Activated CD4-positive, alpha-beta memory T cell treated with anti-CD3 and anti-CD28 coated beads for 36 hours (primary cell): ENCODE data around the gene VDR. TPM values are rescaled to one million over a fixed set of nuclear protein-coding genes. Genes with fewer than 3 reads are reported as not detected.

Source experiments
- CTCF ChIA-PET: fragments of 350-600 bp; sonication (Branson Sonifier 250); formaldehyde crosslinking; loops from one replicate; lab custom pipeline; 2021; ENCODE audit warnings: antibody characterized with exemption, inconsistent platforms; lab: Charles Lee
- POLR2A ChIA-PET: fragments of 350-600 bp; sonication (Branson Sonifier 250); formaldehyde crosslinking; loops from one replicate; lab custom pipeline; 2021; ENCODE audit warnings: antibody characterized with exemption; lab: Charles Lee
- DNase-seq: peaks from one replicate; pipeline ENCODE4 v3.0.0-alpha.2; 2020
- H3K27ac Mint-ChIP-seq: one replicate; pipeline ENCODE4 v1.8.0; 2021; ENCODE audit warnings: mixed read lengths
- H3K27me3 Mint-ChIP-seq: one replicate; pipeline ENCODE4 v1.8.0; 2021; ENCODE audit warnings: mixed read lengths
- H3K36me3 Mint-ChIP-seq: one replicate; pipeline ENCODE4 v1.8.0; 2021; ENCODE audit warnings: mixed read lengths
- H3K4me1 Mint-ChIP-seq: one replicate; pipeline ENCODE4 v1.8.0; 2021; ENCODE audit warnings: low read depth, mixed read lengths
- H3K4me3 Mint-ChIP-seq: one replicate; pipeline ENCODE4 v1.8.0; 2021; ENCODE audit warnings: mild to moderate bottlenecking, mixed read lengths
- H3K9me3 Mint-ChIP-seq: one replicate; pipeline ENCODE4 v1.8.0; 2021; ENCODE audit warnings: mixed read lengths
- intact Hi-C: fragments of 100-400 bp; cut with micrococcal nuclease; formaldehyde crosslinking; loops from one replicate; pipeline ENCODE4 v1.15.1; 2023
- total RNA-seq, 2 experiments: library from RNA; stranded (reverse); gene quantifications; one replicate each; pipeline ENCODE4 v1.2.3, GENCODE V29; 2021

Gene VDR
- total RNA-seq, 2 experiments from 2014 or later = 156 TPM

DNA sequence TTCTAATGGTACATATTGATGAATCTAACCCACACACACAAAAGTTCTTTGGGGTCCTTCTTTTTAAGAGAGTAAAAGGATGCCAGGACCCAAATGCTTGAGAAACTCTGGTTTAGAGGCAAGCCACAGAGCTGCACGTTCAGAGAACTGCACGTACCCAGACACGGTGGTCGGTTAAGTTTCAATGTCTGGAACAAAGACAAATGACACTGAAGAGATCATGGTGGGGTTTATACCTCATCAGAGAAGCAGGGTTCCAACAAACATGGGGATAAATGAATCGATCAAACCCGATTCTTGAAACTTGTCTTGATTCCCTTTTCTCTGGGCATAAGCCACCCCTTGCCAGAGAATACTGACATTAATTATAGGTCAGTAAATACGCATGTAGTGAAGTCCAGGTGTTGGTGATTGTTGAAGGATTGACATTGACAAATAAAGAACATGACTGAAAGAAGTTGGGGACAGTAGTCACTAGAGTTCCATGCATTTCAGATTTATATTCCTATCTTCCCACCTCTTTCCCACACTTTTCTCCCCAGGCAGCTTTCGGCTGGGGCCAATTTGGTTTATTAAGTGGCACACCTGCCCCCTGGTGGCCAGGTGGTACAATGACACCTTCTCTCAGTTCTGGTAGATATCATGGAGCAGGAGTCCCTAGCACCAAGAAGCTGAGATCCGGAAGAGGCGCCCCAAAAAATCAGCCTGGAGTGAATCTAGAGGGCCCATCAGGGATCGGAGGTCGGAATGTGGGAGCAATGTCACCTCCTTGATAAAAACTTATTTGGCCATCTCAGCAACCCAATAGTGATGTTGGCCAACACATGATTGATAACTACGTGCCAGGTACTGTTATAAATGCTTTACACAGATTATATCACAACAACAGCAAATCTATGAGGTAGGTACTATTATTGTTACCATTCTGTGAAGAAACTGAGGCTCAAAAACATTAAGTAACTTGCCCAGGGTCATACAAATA, 67.3 kb downstream of the VDR start:
- intact Hi-C loops = loop anchor here (1.0 to 5.0 kb wide), 6 partner anchors 40 to 186 kb away; partner anchors contain the start of gene RAPGEF3
- Mint-ChIP-seq H3K4me1 (peaks cover 59% of the 10 kb centered on the region), H3K36me3 (peaks cover 6% of the 10 kb centered on the region), H3K27me3 (no peaks in the 10 kb centered on the region), H3K9me3 (no peaks in the 10 kb centered on the region), H3K4me3 (no peak overlapping the region), H3K27ac (peak overlapping the region; percentile 68)
- DNase-seq = peak; percentile 76
- ChIA-PET POLR2A (interaction anchor here (1.1 to 6.5 kb wide), 11 partner anchors 10 to 95 kb away, joined by 3 to 70 read pairs (median 7); partner anchors contain the start of gene HDAC7), CTCF (interaction anchor here (0.6 to 17.3 kb wide), 34 partner anchors 8 to 509 kb away, joined by 3 to 795 read pairs (median 10); partner anchors contain the start of genes ENDOU, HDAC7, RAPGEF3 and SLC48A1)

DNA sequence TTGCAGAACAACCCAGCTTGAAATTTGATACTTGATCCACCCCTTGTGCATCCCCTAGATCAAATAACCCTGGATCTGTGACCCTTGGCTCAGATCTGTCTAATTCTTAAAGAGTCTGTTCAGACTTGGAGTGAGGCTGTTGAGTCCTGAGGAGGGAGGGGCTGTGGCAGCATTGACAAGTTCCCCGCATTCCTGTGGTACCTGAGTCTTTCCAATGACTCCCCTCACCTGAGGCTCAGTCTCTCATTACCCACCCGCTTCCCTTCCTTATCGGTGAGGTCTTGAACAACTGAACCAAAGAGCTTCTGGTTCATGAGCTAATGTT, 69.0 kb downstream of the VDR start:
- Mint-ChIP-seq H3K27ac (peak overlapping the region; percentile 98), H3K27me3 (no peaks in the 10 kb centered on the region), H3K4me1 (peaks cover 65% of the 10 kb centered on the region), H3K36me3 (peaks cover under 1% of the 10 kb centered on the region), H3K9me3 (no peaks in the 10 kb centered on the region), H3K4me3 (no peak overlapping the region)
- DNase-seq = no peak
- intact Hi-C loops = loop anchor here (5.0 kb wide), 1 partner anchor 78 kb away; the partner anchor contains the start of gene RAPGEF3
- CTCF ChIA-PET = interaction anchor here (0.7 to 17.3 kb wide), 15 partner anchors 9 to 128 kb away, joined by 3 to 795 read pairs (median 5); partner anchors contain the start of genes HDAC7 and TMEM106C
- POLR2A ChIA-PET = interaction anchor here (1.0 to 10.5 kb wide), 3 partner anchors 21 to 55 kb away, joined by 3 to 540 read pairs (median 3); partner anchors contain the start of gene HDAC7

DNA sequence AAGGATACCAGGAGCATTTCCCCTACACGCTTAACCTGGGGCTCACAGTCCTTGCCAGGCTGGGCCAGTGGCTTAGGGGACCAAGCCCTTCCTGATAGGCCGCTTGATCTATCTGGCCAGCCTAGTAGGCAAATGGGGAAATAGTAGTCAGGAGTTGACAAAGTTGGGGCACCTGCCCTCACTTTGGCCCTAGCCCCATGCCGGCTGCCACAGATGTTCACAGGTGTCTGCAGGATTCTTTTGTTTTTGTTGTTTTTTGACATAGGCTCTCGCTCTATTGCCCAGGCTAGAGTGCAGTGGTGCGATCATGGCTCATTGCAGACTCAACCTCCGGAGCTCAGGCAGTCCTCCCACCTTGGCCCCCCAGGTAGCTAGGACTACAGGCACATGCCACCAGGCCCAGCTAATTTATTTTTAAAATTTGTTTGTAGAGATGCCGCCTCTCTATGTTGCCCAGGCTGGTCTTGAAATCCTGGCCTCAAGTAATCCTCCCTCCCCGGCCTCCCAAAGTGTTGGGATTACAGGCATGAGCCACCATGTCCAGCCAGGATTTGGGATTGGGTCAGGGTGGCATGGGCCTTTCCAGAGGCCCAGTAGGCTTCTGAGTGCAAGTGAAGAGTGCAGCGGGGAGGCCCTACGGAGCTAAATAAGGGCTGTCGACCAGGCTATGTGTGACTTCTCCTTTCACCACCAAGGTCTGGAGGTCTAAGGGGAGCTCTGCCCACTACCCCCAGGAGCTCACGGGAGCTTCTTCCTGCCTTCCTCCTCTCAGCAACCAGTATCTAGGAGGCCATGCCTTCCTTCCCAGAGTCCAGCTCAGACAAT, 69.6 kb downstream of the VDR start:
- Mint-ChIP-seq H3K36me3 (peaks cover 2% of the 10 kb centered on the region), H3K4me3 (no peak overlapping the region), H3K4me1 (peaks cover 71% of the 10 kb centered on the region), H3K27me3 (no peaks in the 10 kb centered on the region), H3K27ac (peak overlapping the region; percentile 98), H3K9me3 (no peaks in the 10 kb centered on the region)
- intact Hi-C loops = loop anchor here (5.0 kb wide), 1 partner anchor 78 kb away; the partner anchor contains the start of gene RAPGEF3
- ChIA-PET POLR2A (interaction anchor here (1.0 to 10.5 kb wide), 5 partner anchors 11 to 55 kb away, joined by 3 to 540 read pairs (median 8); partner anchors contain the start of gene HDAC7), CTCF (interaction anchor here (0.9 to 17.3 kb wide), 12 partner anchors 8 to 125 kb away, joined by 3 to 795 read pairs (median 6); partner anchors contain the start of gene HDAC7)
- DNase-seq = no peak

DNA sequence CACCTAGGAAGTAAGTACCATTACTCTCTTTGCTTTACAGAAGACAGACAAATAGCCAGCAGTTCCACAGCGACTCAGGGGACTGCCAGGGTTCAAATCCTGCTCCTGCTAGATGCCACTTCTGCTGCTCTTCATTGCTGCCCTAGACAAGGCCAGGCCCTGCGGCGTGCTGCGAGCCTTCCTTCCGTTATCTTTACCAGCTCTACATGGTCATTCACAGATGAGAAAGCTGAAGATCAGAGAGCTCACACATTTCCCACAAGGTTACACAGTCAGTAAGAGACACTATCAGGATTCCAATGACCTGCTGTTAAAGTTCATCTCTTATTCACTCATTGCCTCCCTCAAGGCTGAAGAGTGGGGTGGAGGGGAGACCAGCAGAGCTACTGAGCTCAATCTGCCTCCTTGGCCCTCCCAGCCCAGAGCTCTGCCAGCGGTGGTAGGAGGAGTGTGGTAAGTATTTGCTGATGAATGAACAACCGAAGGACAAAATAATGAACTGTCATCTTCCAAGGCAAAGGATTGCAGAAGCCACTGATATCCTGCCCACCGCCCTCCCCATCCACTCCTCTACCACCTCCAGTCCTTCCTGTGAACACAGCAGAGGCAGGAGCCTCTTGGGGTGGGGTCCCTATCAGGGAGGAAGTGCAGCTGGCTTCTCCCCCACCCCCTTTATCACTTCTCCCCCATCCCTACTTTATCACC, 70.4 kb downstream of the VDR start:
- H3K9me3 Mint-ChIP-seq = no peaks in the 10 kb centered on the region
- peak; percentile 43 for DNase-seq
- H3K27ac Mint-ChIP-seq = peak overlapping the region; percentile 98
- H3K4me3 Mint-ChIP-seq = peak overlapping the region; percentile 77
- CTCF ChIA-PET = interaction anchor here (0.7 to 17.3 kb wide), 11 partner anchors 25 to 129 kb away, joined by 3 to 795 read pairs (median 12); partner anchors contain the start of genes HDAC7, SLC48A1 and TMEM106C
- POLR2A ChIA-PET = interaction anchor here (1.0 to 10.5 kb wide), 8 partner anchors 10 to 79 kb away, joined by 3 to 540 read pairs (median 10); partner anchors contain the start of gene HDAC7
- peaks cover 76% of the 10 kb centered on the region for H3K4me1 Mint-ChIP-seq
- intact Hi-C loops = no loop called here
- H3K27me3 Mint-ChIP-seq = no peaks in the 10 kb centered on the region
- peaks cover 2% of the 10 kb centered on the region for H3K36me3 Mint-ChIP-seq

GRCh38 chr12:47833591-47834012, 71.2 kb downstream of the VDR start:
- ChIA-PET CTCF (interaction anchor here (0.7 to 17.3 kb wide), 14 partner anchors 9 to 130 kb away, joined by 3 to 795 read pairs (median 10); partner anchors contain the start of genes HDAC7, SLC48A1 and TMEM106C), POLR2A (interaction anchor here (0.6 to 10.5 kb wide), 17 partner anchors 9 to 128 kb away, joined by 3 to 540 read pairs (median 7); partner anchors contain the start of genes HDAC7, RAPGEF3, RPAP3 and SLC48A1)
- Mint-ChIP-seq H3K4me1 (peaks cover 83% of the 10 kb centered on the region), H3K27me3 (no peaks in the 10 kb centered on the region), H3K27ac (peak overlapping the region; percentile 98), H3K4me3 (peak overlapping the region; percentile 77), H3K36me3 (peaks cover 2% of the 10 kb centered on the region), H3K9me3 (no peaks in the 10 kb centered on the region)
- no peak for DNase-seq
- intact Hi-C loops = no loop called here

GRCh38 chr12:47832263-47832933, 72.4 kb downstream of the VDR start:
- ChIA-PET CTCF (interaction anchor here (0.7 to 17.3 kb wide), 15 partner anchors 8 to 131 kb away, joined by 3 to 795 read pairs (median 7); partner anchors contain the start of genes HDAC7, RAPGEF3 and TMEM106C), POLR2A (interaction anchor here (0.7 to 10.5 kb wide), 19 partner anchors 8 to 133 kb away, joined by 3 to 540 read pairs (median 5); partner anchors contain the start of genes HDAC7, RAPGEF3, RPAP3 and SLC48A1)
- H3K4me3 Mint-ChIP-seq = peak overlapping the region; percentile 77
- intact Hi-C loops = loop anchor here (1.0 kb wide), 5 partner anchors 8 to 53 kb away; partner anchors contain the start of gene HDAC7
- peaks cover 2% of the 10 kb centered on the region for H3K36me3 Mint-ChIP-seq
- no peaks in the 10 kb centered on the region for H3K27me3 Mint-ChIP-seq
- H3K9me3 Mint-ChIP-seq = no peaks in the 10 kb centered on the region
- H3K4me1 Mint-ChIP-seq = peaks cover 83% of the 10 kb centered on the region
- peak; percentile 89 for DNase-seq
- peak overlapping the region; percentile 98 for H3K27ac Mint-ChIP-seq

DNA sequence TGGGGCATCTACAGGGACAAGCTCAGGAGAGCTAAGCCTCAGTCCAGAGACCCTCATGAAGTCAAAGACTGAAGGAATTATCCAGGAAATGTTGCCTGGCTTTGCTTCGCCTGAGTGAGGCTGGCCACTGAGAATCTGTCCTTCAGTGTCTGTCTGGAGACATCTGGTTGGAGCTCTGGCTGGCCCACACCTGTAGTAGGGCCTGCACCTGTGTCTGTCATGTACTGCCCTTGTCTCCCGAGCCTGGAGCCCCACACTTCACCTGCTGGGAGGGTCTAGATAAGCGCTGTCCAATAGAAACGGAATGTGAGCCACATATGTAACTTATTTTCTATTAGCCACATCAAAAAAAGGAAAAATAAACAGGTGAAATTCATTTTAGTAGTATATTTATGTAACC, 75.2 kb downstream of the VDR start:
- DNase-seq = no peak
- Mint-ChIP-seq H3K4me1 (peaks cover 89% of the 10 kb centered on the region), H3K27me3 (no peaks in the 10 kb centered on the region), H3K4me3 (peak overlapping the region; percentile 60), H3K27ac (peak overlapping the region; percentile 81), H3K9me3 (no peaks in the 10 kb centered on the region), H3K36me3 (peaks cover 2% of the 10 kb centered on the region)
- POLR2A ChIA-PET = interaction anchor here (1.1 to 10.5 kb wide), 2 partner anchors 12 to 14 kb away, joined by 3 to 540 read pairs; partner anchors contain the start of gene HDAC7
- CTCF ChIA-PET = interaction anchor here (0.6 to 17.3 kb wide), 4 partner anchors 8 to 87 kb away, joined by 3 to 795 read pairs (median 226); partner anchors contain the start of gene HDAC7
- intact Hi-C loops = no loop called here

DNA sequence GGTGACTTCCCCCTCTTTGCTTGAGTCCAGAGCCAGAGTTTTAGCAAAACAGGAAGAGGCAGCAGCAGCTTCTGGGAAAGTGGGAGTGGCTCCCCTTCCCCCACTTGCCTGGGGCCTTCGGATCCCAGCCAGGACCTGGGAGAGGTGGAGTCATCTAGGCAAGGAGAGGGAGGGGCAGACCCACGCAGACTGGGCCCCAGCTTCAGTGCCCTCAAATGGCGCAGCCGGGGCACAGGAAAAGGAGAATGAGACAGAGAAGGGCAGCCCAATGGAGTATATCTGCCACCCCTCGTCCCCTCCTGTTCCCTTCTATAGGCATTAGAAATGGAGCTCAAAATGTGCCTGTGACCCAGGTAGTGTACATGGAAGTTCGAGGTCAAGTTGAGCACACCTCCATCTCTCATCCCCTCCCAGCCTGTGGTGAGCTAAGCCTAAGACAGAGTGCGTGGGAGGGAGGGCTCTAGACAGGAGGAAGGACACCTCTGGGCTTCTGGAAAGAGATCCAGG, 75.8 kb downstream of the VDR start:
- H3K27me3 Mint-ChIP-seq = no peaks in the 10 kb centered on the region
- H3K4me3 Mint-ChIP-seq = peak overlapping the region; percentile 60
- CTCF ChIA-PET = interaction anchor here (5.8 to 17.3 kb wide), 3 partner anchors 9 to 86 kb away, joined by 72 to 795 read pairs (median 379); partner anchors contain the start of gene HDAC7
- intact Hi-C loops = no loop called here
- POLR2A ChIA-PET = interaction anchor here (1.1 to 10.5 kb wide), 3 partner anchors 13 to 39 kb away, joined by 3 to 540 read pairs (median 3); partner anchors contain the start of gene HDAC7
- H3K4me1 Mint-ChIP-seq = peaks cover 89% of the 10 kb centered on the region
- DNase-seq = peak; percentile 55
- peaks cover 2% of the 10 kb centered on the region for H3K36me3 Mint-ChIP-seq
- H3K9me3 Mint-ChIP-seq = no peaks in the 10 kb centered on the region
- H3K27ac Mint-ChIP-seq = peak overlapping the region; percentile 81
